RWPE1 (cell line): ENCODE measurements around the gene ATP2B2.

Source experiments
- CTCF ChIA-PET: fragments of 350-600 bp; sonication (Branson Sonifier 250); formaldehyde crosslinking; extraction: SDS; loops from one replicate; lab custom pipeline; 2021; lab: Yijun Ruan, JAX
- POLR2A ChIA-PET: fragments of 400-600 bp; formaldehyde crosslinking; extraction: SDS; loops from one replicate; lab custom pipeline; 2020; ENCODE audit warnings: antibody characterized with exemption; ENCODE audit not compliant: low non-redundant PET; lab: Yijun Ruan, JAX
- DNase-seq: peaks from one replicate; pipeline ENCODE4 v3.0.0; 2012; ENCODE audit warnings: low spot score
- H3K27ac ChIP-seq: fragments of 450-650 bp; 2 replicates; pipeline ENCODE4 v1.5.1; 2017
- CTCF ChIP-seq: fragments of 450-650 bp; conservative IDR thresholded peaks from 2 replicates; pipeline ENCODE4 v1.5.1; 2017; ENCODE audit warnings: low read depth, mild to moderate bottlenecking

ATP2B2 gene

GRCh38 chr3:10338164-10338470 lies 167.3 kb downstream of the ATP2B2 start:
- no peak for DNase-seq
- ChIA-PET POLR2A (no interaction called here), CTCF (no interaction called here)
- no peak for TF ChIP-seq CTCF
- H3K27ac ChIP-seq: no peak overlapping the region

- no peak overlapping the region for H3K27ac ChIP-seq
- DNase-seq: no peak
- CTCF ChIA-PET: no interaction called here
- POLR2A ChIA-PET: no interaction called here
- no peak for TF ChIP-seq CTCF
Observed at GRCh38 chr3:10337323-10338163, 167.8 kb downstream of the ATP2B2 start.

GRCh38 chr3:10336761-10337160 lies 168.6 kb downstream of the ATP2B2 start:
- TF ChIP-seq CTCF: no peak
- ChIA-PET POLR2A (no interaction called here), CTCF (no interaction called here)
- no peak for DNase-seq
- no peak overlapping the region for H3K27ac ChIP-seq

- CTCF ChIA-PET: no interaction called here
Observed at GRCh38 chr3:10335871-10336622, 169.3 kb downstream of the ATP2B2 start.

GRCh38 chr3:10335190-10335738 lies 170.1 kb downstream of the ATP2B2 start:
- CTCF ChIA-PET: interaction anchor here (0.9 kb wide), 1 partner anchor 61 kb away, joined by 5 read pairs; no protein-coding TSS in a partner anchor
- TF ChIP-seq CTCF: no peak
- POLR2A ChIA-PET: no interaction called here
- H3K27ac ChIP-seq: no peak overlapping the region
- DNase-seq: no peak

More at GRCh38 chr3:10335871-10336622, 169.3 kb downstream of the ATP2B2 start:
- DNase-seq: no peak
- H3K27ac ChIP-seq: no peak overlapping the region
- TF ChIP-seq CTCF: no peak
- POLR2A ChIA-PET: no interaction called here

DNA sequence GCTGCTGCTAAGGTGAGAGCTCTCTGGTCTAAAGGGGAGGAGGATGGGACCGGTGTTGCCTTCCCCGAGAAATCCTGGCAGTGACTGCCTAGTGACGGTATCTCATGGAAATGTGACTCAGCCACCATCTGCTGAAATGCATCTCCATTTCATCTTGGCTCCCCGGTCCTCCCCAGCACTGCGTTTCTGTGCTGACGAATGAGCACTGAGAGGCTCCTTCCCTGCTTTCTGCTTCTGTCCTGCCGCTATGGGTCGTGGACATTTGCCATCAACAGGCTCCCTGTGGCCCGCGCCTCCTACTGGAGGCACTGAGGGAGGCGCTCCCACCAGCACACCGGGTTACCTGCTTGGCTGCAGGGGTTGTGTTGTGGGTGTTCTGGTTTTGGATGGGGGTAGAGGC lies 170.9 kb downstream of the ATP2B2 start:
- DNase-seq: no peak
- ChIA-PET POLR2A (no interaction called here), CTCF (interaction anchor here (0.9 kb wide), 1 partner anchor 61 kb away, joined by 5 read pairs; no protein-coding TSS in a partner anchor)
- no peak for TF ChIP-seq CTCF
- H3K27ac ChIP-seq: no peak overlapping the region
